Stimulated activated naive B cell treated with anti-CD40 and anti-IgM and Interleukin-4, amounts not matched to agents 10 μg/mL and 1 μg/mL and 100 μg/mL, for 72 hours (primary cell): ENCODE measurements around the gene NDUFB10.

ENCODE experiments used
- ATAC-seq, 2 donors: fragments of 150-1000 bp; cut with Tn5 transposase; replicated peaks; 2 replicates each; pipeline ENCODE4 v1.10.0; 2021; ENCODE audit warnings: moderate library complexity in 1 of 2
- DNase-seq: peaks from one replicate; pipeline ENCODE4 v3.0.0; 2021
- H3K27ac Mint-ChIP-seq: one replicate; pipeline ENCODE4 v1.8.0; 2022; ENCODE audit warnings: mild to moderate bottlenecking, mixed read lengths
- H3K27me3 Mint-ChIP-seq, 2 donors: one replicate each; pipeline ENCODE4 v1.8.0; 2022; ENCODE audit warnings: mixed read lengths in 2 of 2
- H3K36me3 Mint-ChIP-seq, 2 donors: one replicate each; pipeline ENCODE4 v1.8.0; 2022; ENCODE audit warnings: mixed read lengths in 2 of 2, mild to moderate bottlenecking in 1 of 2
- H3K4me1 Mint-ChIP-seq, 2 donors: one replicate each; pipeline ENCODE4 v1.8.0; 2022; ENCODE audit warnings: mixed read lengths in 2 of 2, mild to moderate bottlenecking in 1 of 2
- H3K4me3 Mint-ChIP-seq, 2 donors: one replicate each; pipeline ENCODE4 v1.8.0; 2022; ENCODE audit warnings: mild to moderate bottlenecking in 2 of 2, mixed read lengths in 2 of 2, moderate library complexity in 1 of 2
- H3K9me3 Mint-ChIP-seq, 2 donors: one replicate each; pipeline ENCODE4 v1.8.0; 2022; ENCODE audit warnings: mixed read lengths in 2 of 2, mild to moderate bottlenecking in 1 of 2

The NDUFB10 gene

GRCh38 chr16:2008009-2008526, 48.7 kb downstream of the NDUFB10 start:
- peak overlapping the region; percentile 93 for H3K4me3 Mint-ChIP-seq
- peak overlapping the region; percentile 62 for H3K27ac Mint-ChIP-seq
- H3K27me3 Mint-ChIP-seq: no peaks in the 10 kb centered on the region
- H3K9me3 Mint-ChIP-seq: no peaks in the 10 kb centered on the region
- ATAC-seq: no peak
- DNase-seq: no peak
- H3K4me1 Mint-ChIP-seq: peaks cover 38 to 58% of the 10 kb centered on the region in 2 donors
- H3K36me3 Mint-ChIP-seq: peaks cover 23 to 41% of the 10 kb centered on the region in 2 donors

- Mint-ChIP-seq H3K36me3 (peaks cover 23 to 41% of the 10 kb centered on the region in 2 donors), H3K4me3 (peak overlapping the region; percentile 93), H3K4me1 (peaks cover 38 to 58% of the 10 kb centered on the region in 2 donors), H3K27me3 (no peaks in the 10 kb centered on the region), H3K9me3 (no peaks in the 10 kb centered on the region), H3K27ac (peak overlapping the region; percentile 82)
- no peak for DNase-seq
- peak in 1 of 2 donors; percentile 7 for ATAC-seq
Measured at GRCh38 chr16:2008631-2009163, 49.4 kb downstream of the NDUFB10 start.

- Mint-ChIP-seq H3K9me3 (no peaks in the 10 kb centered on the region), H3K27ac (peak overlapping the region; percentile 82), H3K4me1 (peaks cover 38 to 54% of the 10 kb centered on the region in 2 donors), H3K27me3 (no peaks in the 10 kb centered on the region), H3K36me3 (peaks cover 23 to 41% of the 10 kb centered on the region in 2 donors), H3K4me3 (peak overlapping the region; percentile 93)
- ATAC-seq (peak; percentile 41 to 49), DNase-seq (no peak)
Measured at GRCh38 chr16:2009164-2009711, 49.9 kb downstream of the NDUFB10 start.

GRCh38 chr16:2009791-2010510, 50.6 kb downstream of the NDUFB10 start, which contains the start of gene ZNF598:
TSS of gene ZNF598 (minus strand) at chr16:2009821.
- Mint-ChIP-seq H3K27me3 (no peaks in the 10 kb centered on the region), H3K4me3 (peak within 1 kb of the TSS; percentile 93), H3K9me3 (no peaks in the 10 kb centered on the region), H3K27ac (peak within 1 kb of the TSS; percentile 96), H3K4me1 (peaks cover 36 to 47% of the 10 kb centered on the region in 2 donors), H3K36me3 (peaks cover 21 to 40% of the 10 kb centered on the region in 2 donors)
- ATAC-seq: peak; percentile 96 to 97
- DNase-seq: peak; percentile 69
